Middle frontal gyrus (tissue), 1 donor: ENCODE results near the gene LPP.

Experiments
- DNase-seq: peaks from one replicate; pipeline ENCODE4 v3.0.0-alpha.2; 2015; ENCODE audit warnings: low spot score; ENCODE audit errors: extremely low spot score

LPP gene

GRCh38 chr3:188134856-188135255 is 19.1 kb upstream of the LPP start:
- no peak for DNase-seq

- no peak for DNase-seq
Measured at GRCh38 chr3:188135271-188135670, 18.7 kb upstream of the LPP start.

GRCh38 chr3:188137051-188137450 is 16.9 kb upstream of the LPP start:
- DNase-seq, result no peak

GRCh38 chr3:188139466-188139865 is 14.5 kb upstream of the LPP start:
- DNase-seq, result no peak

- DNase-seq, result no peak
Measured at GRCh38 chr3:188146219-188146618, 7.7 kb upstream of the LPP start.

- no peak for DNase-seq
Measured at GRCh38 chr3:188147782-188148181, 6.2 kb upstream of the LPP start.

- DNase-seq, result no peak
Measured at GRCh38 chr3:188148318-188148717, 5.6 kb upstream of the LPP start.

GRCh38 chr3:188149587-188149986 is 4.4 kb upstream of the LPP start:
- DNase-seq, result no peak

- DNase-seq, result no peak
Measured at GRCh38 chr3:188150982-188151381, 3.0 kb upstream of the LPP start.

- no peak for DNase-seq
Measured at GRCh38 chr3:188151438-188151837, 2.5 kb upstream of the LPP start.

GRCh38 chr3:188152660-188153436 is 1.1 kb upstream of the LPP start:
- no peak for DNase-seq

GRCh38 chr3:188153437-188154013 is 432 bp upstream of the LPP start:
- no peak for DNase-seq

GRCh38 chr3:188154809-188155574 is 1.0 kb downstream of the LPP start:
- DNase-seq, result no peak

- no peak for DNase-seq
Measured at GRCh38 chr3:188156056-188156455, 2.1 kb downstream of the LPP start.

GRCh38 chr3:188157407-188157806 is 3.5 kb downstream of the LPP start:
- no peak for DNase-seq

GRCh38 chr3:188157971-188158370 is 4.0 kb downstream of the LPP start:
- DNase-seq, result no peak

GRCh38 chr3:188158731-188159310 is 4.9 kb downstream of the LPP start:
- no peak for DNase-seq

GRCh38 chr3:188160751-188161150 is 6.8 kb downstream of the LPP start:
- DNase-seq, result no peak

- DNase-seq, result no peak
Measured at GRCh38 chr3:188164248-188164687, 10.3 kb downstream of the LPP start.

GRCh38 chr3:188165596-188165995 is 11.6 kb downstream of the LPP start:
- no peak for DNase-seq

GRCh38 chr3:188166441-188166840 is 12.5 kb downstream of the LPP start:
- DNase-seq, result no peak

- no peak for DNase-seq
Measured at GRCh38 chr3:188168186-188168585, 14.2 kb downstream of the LPP start.
